H54 (cell line): ENCODE measurements around the gene WDR83.

Experiments
- DNase-seq: peaks from one replicate; pipeline ENCODE4 v3.0.0; 2011; ENCODE audit warnings: low spot score, mixed read lengths; ENCODE audit not compliant: insufficient read length
- FAIRE-seq: peaks from 3 replicates; lab custom pipeline; 2011; peaks lifted over from hg19 to GRCh38; lab: Jason Lieb, UNC
- POLR2A ChIP-seq: IDR thresholded peaks from 2 replicates; pipeline ENCODE4 v1.6.1; 2011; ENCODE audit warnings: low read depth, mild to moderate bottlenecking, low read length

Gene WDR83

GRCh38 chr19:12721656-12722565 lies 55.3 kb downstream of the WDR83 start:
- DNase-seq: no peak
- FAIRE-seq: no peak
- no peak for TF ChIP-seq POLR2A

DNA sequence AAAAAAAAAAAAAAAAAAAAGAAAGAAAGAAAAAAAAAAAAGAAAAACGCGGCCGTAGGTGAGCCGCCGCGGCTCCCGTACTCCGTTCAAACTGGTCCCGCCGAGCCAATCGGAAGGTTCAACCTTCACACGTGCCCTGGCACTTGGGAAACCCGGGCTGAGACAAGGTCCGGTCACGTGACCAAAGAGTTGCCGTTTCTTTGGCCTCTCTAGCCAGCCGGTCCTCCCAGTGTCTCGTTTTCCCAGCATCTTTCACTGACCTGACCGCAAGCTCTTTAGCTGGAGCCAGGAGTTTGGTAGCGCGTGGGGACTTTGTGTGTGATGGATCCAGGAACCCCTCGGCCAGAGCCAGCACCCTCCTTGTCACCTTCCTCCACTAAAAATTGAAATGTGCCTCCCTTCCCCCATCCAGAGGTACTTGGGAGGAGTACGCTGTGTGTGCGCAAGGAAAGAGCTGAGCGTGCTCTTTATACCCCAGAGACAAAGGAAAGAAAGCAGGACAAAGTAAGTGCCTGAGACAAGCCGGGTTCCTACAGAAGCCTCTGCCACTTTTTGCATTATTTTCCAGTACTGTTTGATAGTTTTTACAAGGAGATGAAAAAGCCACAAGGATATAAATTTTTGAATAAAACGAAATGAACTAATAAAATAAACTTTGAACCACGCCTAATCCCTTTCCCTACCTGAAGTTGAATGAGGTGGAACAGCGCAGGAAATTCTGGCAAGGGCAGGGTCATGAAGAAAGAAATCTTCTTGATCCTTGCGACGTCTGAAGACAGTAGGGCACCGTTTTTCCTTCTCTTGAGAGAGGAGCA lies 56.2 kb downstream of the WDR83 start:
- DNase-seq (peak; percentile 97), FAIRE-seq (peak; percentile 80)

DNA sequence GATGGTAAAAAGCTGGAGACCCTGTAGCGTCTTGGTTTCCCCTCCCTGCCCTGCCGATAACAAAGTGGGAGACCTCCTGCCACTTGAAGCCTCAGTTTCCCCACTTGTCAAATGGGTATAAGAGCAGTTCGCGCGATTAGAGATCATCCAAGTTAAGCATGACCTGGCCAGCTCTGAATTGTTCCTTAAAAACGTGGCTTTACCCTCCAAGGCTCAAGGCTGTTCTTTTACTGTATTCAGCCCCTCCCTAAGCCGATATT lies 56.7 kb downstream of the WDR83 start:
- no peak for DNase-seq
- FAIRE-seq: no peak
- TF ChIP-seq POLR2A: no peak

More for the DNA sequence above, 56.2 kb downstream of the WDR83 start:
- TF ChIP-seq POLR2A: 0 out of 2 replicates have a peak, but pooled peaks have one; percentile 4

GRCh38 chr19:12723641-12724426 lies 57.2 kb downstream of the WDR83 start, which contains the start of gene TNPO2:
Gene TNPO2 (minus strand): TSS chr19:12723932. CDS start chr19:12720977, 2,955 bp downstream.
- FAIRE-seq (no peak), DNase-seq (no peak)
- peak; percentile 6; the same call in 1 of the 2 replicates for TF ChIP-seq POLR2A
